HG02943 (cell line): ENCODE measurements around the gene XDH.

Source experiments
- ATAC-seq: cut with Tn5 transposase; IDR thresholded peaks from one replicate; pipeline ENCODE4 v1.9.1; 2021; ENCODE audit warnings: mild to moderate bottlenecking, low read depth, moderate library complexity; ENCODE audit not compliant: unreplicated experiment

The XDH gene

GRCh38 chr2:31296641-31297287 lies 117.8 kb downstream of the XDH start:
- ATAC-seq: no peak

- ATAC-seq: no peak
Measured at GRCh38 chr2:31294196-31294595, 120.3 kb downstream of the XDH start.

- ATAC-seq: no peak
Measured at GRCh38 chr2:31287654-31288053, 126.9 kb downstream of the XDH start.

- no peak for ATAC-seq
Measured at GRCh38 chr2:31286961-31287550, 127.5 kb downstream of the XDH start.

DNA sequence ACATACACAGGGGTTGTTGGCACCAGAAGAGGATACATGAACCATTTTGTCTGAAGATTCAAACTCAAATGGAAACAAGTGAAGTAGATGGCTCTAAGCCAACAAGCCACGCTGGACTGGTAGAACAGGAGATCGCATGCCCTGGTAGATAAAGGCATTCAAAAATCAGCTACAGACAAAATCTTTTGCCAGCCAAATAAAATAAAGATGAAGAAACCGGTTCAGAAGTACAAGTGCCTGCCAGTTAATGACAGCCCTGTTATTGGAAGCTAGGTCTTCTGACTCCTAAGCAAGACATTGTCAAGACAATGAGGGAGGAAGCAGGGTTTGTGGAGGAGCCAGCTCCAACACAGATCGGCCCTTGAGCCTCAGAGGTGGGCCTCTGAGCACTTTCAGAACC lies 128.3 kb downstream of the XDH start:
- no peak for ATAC-seq
